ENCODE results near the gene FCN2. TPM values are rescaled to one million over a fixed set of nuclear protein-coding genes. Genes with fewer than 3 reads are reported as not detected.

The FCN2 gene
- total RNA-seq, 2 experiments from 2014 or later: not detected

GRCh38 chr9:134916161-134916665 is 35.6 kb downstream of the FCN2 start:
- Mint-ChIP-seq H3K4me3 (no peak overlapping the region), H3K27me3 (peaks cover 3% of the 10 kb centered on the region), H3K4me1 (ENCODE audit: low read depth) (no peaks in the 10 kb centered on the region), H3K36me3 (no peaks in the 10 kb centered on the region), H3K27ac (no peak overlapping the region), H3K9me3 (peaks cover 10% of the 10 kb centered on the region)
- DNase-seq: no peak
- ChIA-PET POLR2A (no interaction called here), CTCF (no interaction called here)
- intact Hi-C loops (cut with micrococcal nuclease): no loop called here

- no peak within 1 kb of the TSS for H3K4me3 Mint-ChIP-seq
- no peak for DNase-seq
- intact Hi-C loops (cut with micrococcal nuclease): no loop called here
- ChIA-PET POLR2A (no interaction called here), CTCF (no interaction called here)
- H3K36me3 Mint-ChIP-seq: no peaks in the 10 kb centered on the region
- H3K4me1 Mint-ChIP-seq (ENCODE audit: low read depth): no peaks in the 10 kb centered on the region
- peaks cover 3% of the 10 kb centered on the region for H3K27me3 Mint-ChIP-seq
- peaks cover 10% of the 10 kb centered on the region for H3K9me3 Mint-ChIP-seq
- no peak within 1 kb of the TSS for H3K27ac Mint-ChIP-seq
Observed at GRCh38 chr9:134917431-134918373, 37.1 kb downstream of the FCN2 start, which contains the start of gene FCN1. Gene FCN1 (minus strand): TSS chr9:134917912. CDS start chr9:134917871, 41 bp downstream.

GRCh38 chr9:134918646-134919045 is 38.0 kb downstream of the FCN2 start:
- H3K27me3 Mint-ChIP-seq: peaks cover 6% of the 10 kb centered on the region
- no peak for DNase-seq
- CTCF ChIA-PET: no interaction called here
- no peaks in the 10 kb centered on the region for H3K36me3 Mint-ChIP-seq
- POLR2A ChIA-PET: no interaction called here
- intact Hi-C loops (cut with micrococcal nuclease): no loop called here
- no peak overlapping the region for H3K27ac Mint-ChIP-seq
- no peaks in the 10 kb centered on the region for H3K4me1 Mint-ChIP-seq (ENCODE audit: low read depth)
- no peak overlapping the region for H3K4me3 Mint-ChIP-seq
- H3K9me3 Mint-ChIP-seq: peaks cover 10% of the 10 kb centered on the region

- no peaks in the 10 kb centered on the region for H3K4me1 Mint-ChIP-seq (ENCODE audit: low read depth)
- peaks cover 7% of the 10 kb centered on the region for H3K27me3 Mint-ChIP-seq
- peaks cover 10% of the 10 kb centered on the region for H3K9me3 Mint-ChIP-seq
- H3K4me3 Mint-ChIP-seq: no peak overlapping the region
- POLR2A ChIA-PET: no interaction called here
- DNase-seq: no peak
- CTCF ChIA-PET: no interaction called here
- intact Hi-C loops (cut with micrococcal nuclease): no loop called here
- H3K27ac Mint-ChIP-seq: no peak overlapping the region
- H3K36me3 Mint-ChIP-seq: no peaks in the 10 kb centered on the region
Observed at GRCh38 chr9:134919303-134919702, 38.7 kb downstream of the FCN2 start.

GRCh38 chr9:134922066-134922931 is 41.7 kb downstream of the FCN2 start:
- no peaks in the 10 kb centered on the region for H3K36me3 Mint-ChIP-seq
- no peak overlapping the region for H3K27ac Mint-ChIP-seq
- peaks cover 7% of the 10 kb centered on the region for H3K27me3 Mint-ChIP-seq
- H3K9me3 Mint-ChIP-seq: peaks cover 10% of the 10 kb centered on the region
- DNase-seq: no peak
- no peak overlapping the region for H3K4me3 Mint-ChIP-seq
- ChIA-PET CTCF (no interaction called here), POLR2A (no interaction called here)
- no peaks in the 10 kb centered on the region for H3K4me1 Mint-ChIP-seq (ENCODE audit: low read depth)
- intact Hi-C loops (cut with micrococcal nuclease): no loop called here

- ChIA-PET CTCF (no interaction called here), POLR2A (no interaction called here)
- Mint-ChIP-seq H3K9me3 (peaks cover 10% of the 10 kb centered on the region), H3K4me3 (no peak overlapping the region), H3K36me3 (no peaks in the 10 kb centered on the region), H3K27ac (no peak overlapping the region), H3K4me1 (ENCODE audit: low read depth) (no peaks in the 10 kb centered on the region), H3K27me3 (peaks cover 7% of the 10 kb centered on the region)
- DNase-seq: no peak
- intact Hi-C loops (cut with micrococcal nuclease): no loop called here
Observed at GRCh38 chr9:134922932-134923240, 42.3 kb downstream of the FCN2 start.

GRCh38 chr9:134923466-134923865 is 42.9 kb downstream of the FCN2 start:
- H3K27me3 Mint-ChIP-seq: peaks cover 7% of the 10 kb centered on the region
- H3K9me3 Mint-ChIP-seq: peaks cover 10% of the 10 kb centered on the region
- intact Hi-C loops (cut with micrococcal nuclease): no loop called here
- no peak for DNase-seq
- CTCF ChIA-PET: no interaction called here
- H3K4me3 Mint-ChIP-seq: no peak overlapping the region
- H3K36me3 Mint-ChIP-seq: no peaks in the 10 kb centered on the region
- POLR2A ChIA-PET: no interaction called here
- no peak overlapping the region for H3K27ac Mint-ChIP-seq
- no peaks in the 10 kb centered on the region for H3K4me1 Mint-ChIP-seq (ENCODE audit: low read depth)

- Mint-ChIP-seq H3K4me1 (ENCODE audit: low read depth) (no peaks in the 10 kb centered on the region), H3K27me3 (peaks cover 10% of the 10 kb centered on the region), H3K4me3 (no peak overlapping the region), H3K36me3 (no peaks in the 10 kb centered on the region), H3K9me3 (no peaks in the 10 kb centered on the region), H3K27ac (no peak overlapping the region)
- intact Hi-C loops (cut with micrococcal nuclease): no loop called here
- no peak for DNase-seq
- CTCF ChIA-PET: no interaction called here
- POLR2A ChIA-PET: no interaction called here
Observed at GRCh38 chr9:134925011-134925511, 44.5 kb downstream of the FCN2 start.

DNA sequence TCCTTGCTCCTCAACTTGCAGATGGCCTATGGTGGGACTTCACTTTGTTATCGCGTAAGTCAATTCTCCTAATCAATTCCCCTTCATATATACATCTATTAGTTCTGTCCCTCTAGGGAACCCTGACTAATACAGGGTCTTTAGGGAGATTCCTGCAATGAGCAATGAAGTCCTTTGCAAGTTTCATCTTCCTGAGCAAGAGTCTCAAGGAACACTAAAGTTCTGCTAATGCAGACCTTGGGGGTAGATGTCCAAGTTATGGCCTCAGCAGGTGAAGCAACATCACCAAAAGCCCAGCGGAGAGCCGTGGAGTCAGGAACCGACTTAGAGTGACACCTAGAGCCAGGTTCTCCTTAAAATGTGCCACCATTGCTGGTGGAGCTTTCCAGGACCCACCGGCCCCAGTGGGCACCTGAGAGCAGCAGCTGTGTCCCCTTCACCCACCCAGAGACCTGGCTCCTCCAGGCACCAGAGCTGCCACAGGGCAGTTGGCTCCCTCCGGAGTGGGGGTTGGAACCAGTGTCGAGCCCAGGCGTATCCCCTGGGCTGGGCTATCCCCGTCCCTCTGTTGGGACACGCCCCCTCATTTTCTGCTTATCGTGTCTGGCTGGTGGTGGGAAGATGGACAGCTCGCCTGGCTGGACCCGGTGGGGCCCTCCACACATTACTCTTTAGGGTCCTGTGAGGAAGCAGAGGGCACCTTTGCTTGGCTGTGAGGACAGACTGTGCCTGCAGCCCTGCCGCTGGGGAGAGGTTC is 48.0 kb downstream of the FCN2 start:
- Mint-ChIP-seq H3K36me3 (no peaks in the 10 kb centered on the region), H3K27ac (no peak overlapping the region), H3K9me3 (no peaks in the 10 kb centered on the region), H3K4me1 (ENCODE audit: low read depth) (no peaks in the 10 kb centered on the region), H3K27me3 (peaks cover 12% of the 10 kb centered on the region), H3K4me3 (no peak overlapping the region)
- intact Hi-C loops (cut with micrococcal nuclease): no loop called here
- no peak for DNase-seq
- CTCF ChIA-PET: no interaction called here
- POLR2A ChIA-PET: no interaction called here

GRCh38 chr9:134929193-134930158 is 48.9 kb downstream of the FCN2 start:
- Mint-ChIP-seq H3K4me1 (ENCODE audit: low read depth) (no peaks in the 10 kb centered on the region), H3K27me3 (peaks cover 10% of the 10 kb centered on the region), H3K36me3 (no peaks in the 10 kb centered on the region), H3K9me3 (no peaks in the 10 kb centered on the region), H3K27ac (no peak overlapping the region), H3K4me3 (no peak overlapping the region)
- ChIA-PET POLR2A (no interaction called here), CTCF (no interaction called here)
- intact Hi-C loops (cut with micrococcal nuclease): no loop called here
- no peak for DNase-seq

GRCh38 chr9:134930398-134930797 is 49.8 kb downstream of the FCN2 start:
- CTCF ChIA-PET: no interaction called here
- Mint-ChIP-seq H3K9me3 (no peaks in the 10 kb centered on the region), H3K4me1 (ENCODE audit: low read depth) (no peaks in the 10 kb centered on the region), H3K27me3 (peaks cover 10% of the 10 kb centered on the region), H3K4me3 (no peak overlapping the region), H3K27ac (no peak overlapping the region), H3K36me3 (no peaks in the 10 kb centered on the region)
- POLR2A ChIA-PET: no interaction called here
- no peak for DNase-seq
- intact Hi-C loops (cut with micrococcal nuclease): no loop called here
